SU-DHL-6 (cell line): Measurements from ENCODE around the gene RSPO1.

Experiments used
- H2AFZ ChIP-seq: fragments of 200-600 bp; sonication (generic); 2 replicates; pipeline ENCODE4 v1.6.1; 2014; ENCODE audit warnings: low read depth, mild to moderate bottlenecking, moderate library complexity, mixed read lengths, antibody characterized with exemption, low read length; ENCODE audit not compliant: severe bottlenecking
- H3F3A ChIP-seq: fragments of 200-600 bp; shearing (Covaris generic); 2 replicates; pipeline ENCODE4 v1.6.0; 2016; ENCODE audit warnings: antibody characterized with exemption, mild to moderate bottlenecking; ENCODE audit not compliant: insufficient read depth
- H3K27ac ChIP-seq: fragments of 200-600 bp; sonication (generic); 2 replicates; pipeline ENCODE4 v1.5.1; 2016; ENCODE audit warnings: low read depth, mild to moderate bottlenecking, low read length, moderate library complexity, mixed read lengths
- H3K27me3 ChIP-seq: fragments of 200-600 bp; sonication (generic), shearing (Covaris generic); 2 replicates; pipeline ENCODE4 v1.6.0; 2014; ENCODE audit warnings: mild to moderate bottlenecking, low read length
- H3K36me3 ChIP-seq: fragments of 200-600 bp; sonication (generic); 2 replicates; pipeline ENCODE4 v1.6.1; 2014; ENCODE audit warnings: mild to moderate bottlenecking, low read length, mixed read lengths
- H3K4me2 ChIP-seq: fragments of 300-600, 200-600 bp; shearing (Covaris generic), sonication (generic); 2 replicates; pipeline ENCODE4 v1.6.0; 2014; ENCODE audit warnings: low read length, low read depth, mild to moderate bottlenecking; ENCODE audit not compliant: poor library complexity, severe bottlenecking
- H3K4me3 ChIP-seq: fragments of 200-600 bp; sonication (generic); 2 replicates; pipeline ENCODE4 v1.5.1; 2014; ENCODE audit warnings: antibody characterized with exemption, low read length, mild to moderate bottlenecking, mixed read lengths; ENCODE audit not compliant: insufficient read depth, poor library complexity, severe bottlenecking
- H3K79me2 ChIP-seq: fragments of 200-600 bp; sonication (generic); 2 replicates; pipeline ENCODE4 v1.6.1; 2014; ENCODE audit warnings: mild to moderate bottlenecking, low read length, moderate library complexity; ENCODE audit not compliant: insufficient read depth
- H3K9ac ChIP-seq: fragments of 200-600 bp; sonication (generic); 2 replicates; pipeline ENCODE4 v1.7.0; 2014; ENCODE audit warnings: mild to moderate bottlenecking, low read length
- H3K9me2 ChIP-seq: fragments of 200-600 bp; sonication (generic); replicated peaks from 2 replicates; pipeline ENCODE4 v1.6.1; 2014; ENCODE audit warnings: low read length; ENCODE audit not compliant: insufficient read depth
- H3K9me3 ChIP-seq: fragments of 200-600 bp; sonication (generic); 2 replicates; pipeline ENCODE4 v1.6.1; 2014; ENCODE audit warnings: low read length, mixed read lengths; ENCODE audit not compliant: insufficient read depth
- H4K20me1 ChIP-seq: fragments of 200-600 bp; sonication (generic); 2 replicates; pipeline ENCODE4 v1.6.1; 2014; ENCODE audit warnings: low read depth, mild to moderate bottlenecking, antibody characterized with exemption, low read length, moderate library complexity, mixed read lengths
- EZH2phosphoT487 ChIP-seq: fragments of 200-600 bp; sonication (generic), shearing (Covaris generic); conservative IDR thresholded peaks from 2 replicates; pipeline ENCODE4 v1.6.1; 2018; ENCODE audit warnings: mild to moderate bottlenecking, antibody characterized with exemption, low read length, moderate library complexity, mixed read lengths
- TF ChIP-seq, protein P1 (sequence below): fragments of 200-600 bp; sonication (generic); IDR thresholded peaks from one replicate; pipeline ENCODE4 v1.5.1; 2017; ENCODE audit warnings: antibody characterized with exemption, mild to moderate bottlenecking, low read length, moderate library complexity; ENCODE audit not compliant: insufficient read depth, poor library complexity, severe bottlenecking

The RSPO1 gene

DNA sequence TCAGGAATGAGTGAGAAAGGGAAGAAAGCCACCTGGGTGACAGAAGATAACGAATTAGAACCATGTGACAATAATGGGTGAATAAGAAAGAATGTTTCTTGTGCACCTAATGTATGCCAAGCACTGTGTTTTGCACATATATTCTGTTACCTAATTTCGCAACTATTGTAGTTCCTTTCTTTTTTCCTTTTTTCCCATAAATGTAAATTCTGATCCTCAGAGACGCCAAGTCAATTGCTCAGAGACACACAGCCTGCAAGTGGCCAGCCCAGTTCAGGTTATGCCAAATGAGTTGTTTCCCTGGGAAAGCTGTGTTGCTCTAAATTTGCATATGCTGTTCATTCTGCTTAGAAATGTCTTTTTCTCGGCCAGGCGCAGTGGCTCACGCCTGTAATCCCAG, 1.7 kb upstream of the RSPO1 start:
- Histone ChIP-seq H3K27me3 (no peaks in the 10 kb centered on the region), H3K9me2 (no peaks in the 10 kb centered on the region), H3F3A (no peaks in the 10 kb centered on the region), H3K79me2 (no peaks in the 10 kb centered on the region), H3K4me3 (no peak overlapping the region), H4K20me1 (no peaks in the 10 kb centered on the region), H3K9ac (no peak overlapping the region), H3K9me3 (no peaks in the 10 kb centered on the region), H3K27ac (no peak overlapping the region), H3K4me2 (no peak overlapping the region), H3K36me3 (no peaks in the 10 kb centered on the region), H2AFZ (no peak overlapping the region)
- TF ChIP-seq EZH2phosphoT487 = no peak
- TF ChIP-seq, protein P1, sequence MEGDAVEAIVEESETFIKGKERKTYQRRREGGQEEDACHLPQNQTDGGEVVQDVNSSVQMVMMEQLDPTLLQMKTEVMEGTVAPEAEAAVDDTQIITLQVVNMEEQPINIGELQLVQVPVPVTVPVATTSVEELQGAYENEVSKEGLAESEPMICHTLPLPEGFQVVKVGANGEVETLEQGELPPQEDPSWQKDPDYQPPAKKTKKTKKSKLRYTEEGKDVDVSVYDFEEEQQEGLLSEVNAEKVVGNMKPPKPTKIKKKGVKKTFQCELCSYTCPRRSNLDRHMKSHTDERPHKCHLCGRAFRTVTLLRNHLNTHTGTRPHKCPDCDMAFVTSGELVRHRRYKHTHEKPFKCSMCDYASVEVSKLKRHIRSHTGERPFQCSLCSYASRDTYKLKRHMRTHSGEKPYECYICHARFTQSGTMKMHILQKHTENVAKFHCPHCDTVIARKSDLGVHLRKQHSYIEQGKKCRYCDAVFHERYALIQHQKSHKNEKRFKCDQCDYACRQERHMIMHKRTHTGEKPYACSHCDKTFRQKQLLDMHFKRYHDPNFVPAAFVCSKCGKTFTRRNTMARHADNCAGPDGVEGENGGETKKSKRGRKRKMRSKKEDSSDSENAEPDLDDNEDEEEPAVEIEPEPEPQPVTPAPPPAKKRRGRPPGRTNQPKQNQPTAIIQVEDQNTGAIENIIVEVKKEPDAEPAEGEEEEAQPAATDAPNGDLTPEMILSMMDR = no peak

DNA sequence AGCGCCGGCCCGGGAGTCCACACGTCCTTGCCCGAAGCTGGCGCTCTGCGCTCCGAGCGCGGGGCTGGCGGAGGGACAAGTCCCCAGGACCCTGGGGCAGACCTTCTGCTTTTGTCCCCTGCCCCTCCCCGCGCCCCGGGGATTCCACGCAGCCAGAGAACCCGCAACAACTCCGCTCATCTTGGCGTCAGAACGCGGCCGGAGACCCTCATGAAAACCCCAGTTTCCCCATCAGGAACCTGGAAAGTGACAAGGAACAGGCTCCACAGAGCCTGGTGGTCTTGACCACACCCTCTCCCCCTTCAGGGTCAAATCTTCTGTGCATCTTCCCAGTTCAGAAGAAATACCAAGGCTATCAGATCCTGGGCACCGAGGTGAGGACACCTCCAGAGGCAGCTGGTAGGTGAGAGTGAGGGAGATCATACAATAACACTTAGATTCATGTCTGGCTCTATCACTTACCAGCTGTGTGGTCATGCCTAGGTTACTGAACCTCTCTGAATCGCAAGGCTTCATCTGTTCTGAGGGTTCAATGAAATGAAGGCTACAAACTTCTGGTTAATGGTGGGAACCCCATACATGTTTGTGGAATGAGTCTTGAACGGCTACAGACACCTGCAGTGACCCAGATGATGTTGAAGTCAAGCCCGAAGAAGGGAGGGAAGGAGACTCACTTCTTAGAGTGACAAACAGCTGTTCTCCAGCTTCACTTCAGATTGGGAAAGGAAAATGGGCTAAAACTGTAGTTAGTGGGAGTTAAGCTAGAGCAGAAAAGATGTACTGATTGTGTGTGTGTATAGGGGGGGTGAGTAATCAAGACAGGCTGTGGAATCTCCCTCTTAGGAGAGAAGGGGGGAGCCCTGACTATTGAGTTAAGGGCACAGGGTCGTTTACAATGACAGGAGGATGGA, 555 bp upstream of the RSPO1 start:
- Histone ChIP-seq H3F3A (no peaks in the 10 kb centered on the region), H3K9me3 (no peaks in the 10 kb centered on the region), H2AFZ (no peak overlapping the region), H3K9me2 (no peaks in the 10 kb centered on the region), H3K36me3 (no peaks in the 10 kb centered on the region), H3K4me3 (no peak overlapping the region), H3K79me2 (no peaks in the 10 kb centered on the region), H3K27ac (no peak overlapping the region), H3K4me2 (no peak overlapping the region), H4K20me1 (no peaks in the 10 kb centered on the region), H3K27me3 (no peaks in the 10 kb centered on the region), H3K9ac (no peak overlapping the region)
- TF ChIP-seq, protein P1 = no peak
- TF ChIP-seq EZH2phosphoT487 = no peak

DNA sequence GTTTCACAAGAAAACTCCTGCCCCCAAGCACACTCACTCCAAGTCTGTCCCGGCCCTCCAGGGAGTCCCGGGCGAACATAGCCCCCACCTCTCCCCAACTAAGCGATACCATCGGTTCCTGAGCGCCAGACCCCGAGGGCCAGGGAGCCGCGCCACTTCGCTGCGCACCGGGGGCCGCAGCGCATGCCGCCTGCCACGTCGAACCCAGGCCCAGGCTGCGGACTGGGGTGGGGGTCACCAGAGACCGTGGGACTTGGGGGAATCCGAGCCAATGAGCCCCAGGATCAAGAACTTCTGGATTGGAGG, 801 bp downstream of the RSPO1 start:
- TF ChIP-seq EZH2phosphoT487 = no peak
- TF ChIP-seq, protein P1 = no peak
- no peaks in the 10 kb centered on the region for H3K36me3 ChIP-seq
- H3K4me3 ChIP-seq = no peak overlapping the region
- H3K9me3 ChIP-seq = no peaks in the 10 kb centered on the region
- no peaks in the 10 kb centered on the region for H3K9me2 ChIP-seq
- no peak overlapping the region for H2AFZ ChIP-seq
- no peaks in the 10 kb centered on the region for H3K27me3 ChIP-seq
- no peaks in the 10 kb centered on the region for H4K20me1 ChIP-seq
- H3K9ac ChIP-seq = no peak overlapping the region
- no peaks in the 10 kb centered on the region for H3K79me2 ChIP-seq
- H3F3A ChIP-seq = no peaks in the 10 kb centered on the region
- H3K27ac ChIP-seq = no peak overlapping the region
- no peak overlapping the region for H3K4me2 ChIP-seq
